Right ventricle myocardium superior (tissue), 1 donor: ENCODE results near the gene ASCC2. TPM values are rescaled to one million over a fixed set of nuclear protein-coding genes. Genes with fewer than 3 reads are reported as not detected.
A peak's percentile ranks its signal among the peaks of the same experiment; 100 is the strongest.
"Not testable (repeated sequence)": the region's sequence is repeated elsewhere in the genome, so short reads cannot be mapped to it uniquely, and the experiment has no call there.

Experiments
- ATAC-seq: fragments of 200-7000 bp; cut with Tn5 transposase; one replicate; pipeline ENCODE4 v1.9.1; 2020; ENCODE audit warnings: mild to moderate bottlenecking; ENCODE audit not compliant: poor library complexity
- DNase-seq: peaks from one replicate; pipeline ENCODE4 v3.0.0-alpha.2; 2020
- intact Hi-C: fragments of 100-400 bp; cut with DNase I; formaldehyde crosslinking; loops from one replicate; pipeline ENCODE4 v1.11.2; 2022
- long read RNA-seq: library from polyadenylated mRNA; unstranded; transcript quantifications from one replicate; pipeline ENCODE4 v2.0.0, GENCODE V29; 2021
- total RNA-seq: library from RNA; stranded (reverse); fragmentation: NEBNext Ultra II Directional; extraction: Animal tissue kit (Norgen Biotek cat#: 25700); gene quantifications from one replicate; pipeline ENCODE4 v1.2.1, GENCODE V29; 2021
- donor health status: DM: no; HTN: yes; CAD: no; lungs with severe emphysema.

ASCC2 gene, protein sequence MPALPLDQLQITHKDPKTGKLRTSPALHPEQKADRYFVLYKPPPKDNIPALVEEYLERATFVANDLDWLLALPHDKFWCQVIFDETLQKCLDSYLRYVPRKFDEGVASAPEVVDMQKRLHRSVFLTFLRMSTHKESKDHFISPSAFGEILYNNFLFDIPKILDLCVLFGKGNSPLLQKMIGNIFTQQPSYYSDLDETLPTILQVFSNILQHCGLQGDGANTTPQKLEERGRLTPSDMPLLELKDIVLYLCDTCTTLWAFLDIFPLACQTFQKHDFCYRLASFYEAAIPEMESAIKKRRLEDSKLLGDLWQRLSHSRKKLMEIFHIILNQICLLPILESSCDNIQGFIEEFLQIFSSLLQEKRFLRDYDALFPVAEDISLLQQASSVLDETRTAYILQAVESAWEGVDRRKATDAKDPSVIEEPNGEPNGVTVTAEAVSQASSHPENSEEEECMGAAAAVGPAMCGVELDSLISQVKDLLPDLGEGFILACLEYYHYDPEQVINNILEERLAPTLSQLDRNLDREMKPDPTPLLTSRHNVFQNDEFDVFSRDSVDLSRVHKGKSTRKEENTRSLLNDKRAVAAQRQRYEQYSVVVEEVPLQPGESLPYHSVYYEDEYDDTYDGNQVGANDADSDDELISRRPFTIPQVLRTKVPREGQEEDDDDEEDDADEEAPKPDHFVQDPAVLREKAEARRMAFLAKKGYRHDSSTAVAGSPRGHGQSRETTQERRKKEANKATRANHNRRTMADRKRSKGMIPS
- 28.5 TPM for total RNA-seq
- long read RNA-seq, transcript ASCC2-202 (21 exons, 2,823 nt) = minor isoform, 11 of 147 reads
- long read RNA-seq, transcript ASCC2-201 (20 exons, 2,793 nt) = major isoform, 48 of 147 reads
- long read RNA-seq, partial matches to known transcripts = 24 of 147 reads
- long read RNA-seq, other reads (novel, unspliced or antisense) = 64 of 147 reads

- DNase-seq (peak; percentile 100), ATAC-seq (peak; percentile 99)
- intact Hi-C loops = loop anchor here (10.0 kb wide), 1 partner anchor 73 kb away; the partner anchor contains the start of genes UQCR10 and ZMAT5
Observed at GRCh38 chr22:29837741-29838598, at the start of gene ASCC2. Gene ASCC2, minus strand, starts transcription at chr22:29838274. Its CDS starts 5,949 bp downstream, at chr22:29832325.

DNA sequence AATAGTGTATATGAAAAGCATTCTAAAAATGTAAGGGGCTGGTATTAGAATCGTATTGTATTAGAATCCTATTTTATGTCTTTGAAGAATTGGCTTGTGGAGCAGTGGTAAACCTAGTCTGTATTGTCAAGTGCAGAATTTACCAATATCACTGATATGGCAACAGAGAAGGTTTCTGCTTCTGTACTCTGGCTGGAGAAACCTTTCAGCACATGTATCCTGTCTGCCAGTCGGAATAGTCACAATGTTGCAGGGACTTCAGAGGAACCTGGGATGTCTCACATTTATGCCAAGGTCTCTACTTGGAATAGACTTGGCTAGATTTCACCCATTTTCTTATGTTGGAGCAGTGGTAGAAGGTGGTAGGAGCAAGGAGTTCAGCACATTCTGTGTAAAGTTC lies 49.3 kb upstream of the ASCC2 start:
- DNase-seq (no peak), ATAC-seq (no peak)
- intact Hi-C loops = no loop called here

DNA sequence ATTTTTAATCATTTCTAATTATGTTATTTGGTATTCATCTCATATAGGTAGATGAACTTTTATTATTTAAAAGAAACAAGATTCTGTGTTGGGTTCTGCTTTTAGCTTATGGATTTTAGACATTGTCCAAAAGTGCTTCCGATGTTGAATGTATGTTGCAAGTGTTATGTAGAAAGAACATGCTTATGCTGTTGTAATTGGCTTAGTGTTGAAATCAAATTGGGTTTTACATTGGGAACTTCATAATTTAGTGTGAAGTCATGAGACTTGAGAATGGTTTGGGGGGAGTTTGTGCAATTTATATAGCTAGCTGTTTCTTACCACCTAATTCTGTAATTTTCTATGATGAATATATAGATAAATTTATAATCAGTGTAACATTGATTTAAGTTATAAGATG lies 48.5 kb upstream of the ASCC2 start:
- DNase-seq (no peak), ATAC-seq (no peak)
- intact Hi-C loops = no loop called here

- DNase-seq = no peak
- intact Hi-C loops = no loop called here
Observed at GRCh38 chr22:29885610-29886009, 47.5 kb upstream of the ASCC2 start.

GRCh38 chr22:29883775-29884097 lies 45.7 kb upstream of the ASCC2 start:
- DNase-seq (no peak), ATAC-seq (no peak)
- intact Hi-C loops = no loop called here

More at GRCh38 chr22:29885610-29886009, 47.5 kb upstream of the ASCC2 start:
- no peak for ATAC-seq

GRCh38 chr22:29883045-29883774 lies 45.1 kb upstream of the ASCC2 start, which contains the start of gene MTMR3:
Gene MTMR3, plus strand, starts transcription at chr22:29883174. Its CDS starts 87,886 bp downstream, at chr22:29971060.
- DNase-seq (peak; percentile 97), ATAC-seq (peak; percentile 93)
- intact Hi-C loops = no loop called here

DNA sequence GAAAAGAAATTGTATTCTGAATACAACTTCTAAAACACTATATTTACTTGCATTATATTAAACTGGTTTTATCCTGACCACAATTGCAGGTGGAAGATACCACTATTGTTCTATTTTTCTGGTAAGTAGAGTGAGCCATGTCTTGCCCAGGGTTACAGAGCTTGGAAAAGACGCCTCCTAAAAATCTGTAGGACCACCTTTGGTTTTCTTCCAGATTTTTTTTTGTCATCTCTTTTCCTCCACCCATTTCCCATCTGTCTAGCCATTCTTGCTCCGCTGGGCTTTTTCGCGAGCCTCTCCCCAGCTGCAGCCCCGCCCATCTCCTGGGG lies 44.6 kb upstream of the ASCC2 start:
- no peak for DNase-seq
- no peak for ATAC-seq
- intact Hi-C loops = no loop called here

- DNase-seq (no peak), ATAC-seq (no peak)
- intact Hi-C loops = no loop called here
Observed at GRCh38 chr22:29879753-29880152, 41.7 kb upstream of the ASCC2 start.

DNA sequence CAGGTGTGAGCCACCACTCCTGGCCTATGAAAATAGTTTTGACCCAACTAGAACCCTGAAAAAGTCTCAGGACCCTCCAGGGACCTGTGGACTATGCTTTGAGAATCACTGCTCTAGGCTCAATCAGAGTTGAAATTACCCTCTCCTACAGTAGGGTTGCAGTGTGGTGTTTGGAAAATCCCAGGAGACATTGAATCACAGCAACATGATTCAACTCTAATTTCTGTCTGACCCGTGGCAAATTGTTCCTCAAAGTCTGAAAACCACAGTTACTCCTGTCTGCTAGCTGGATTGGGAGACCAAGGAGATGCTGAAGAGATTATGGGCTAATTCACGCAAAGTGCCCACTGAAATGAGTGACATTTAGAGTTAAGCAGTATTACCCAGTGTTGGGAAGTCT lies 39.5 kb upstream of the ASCC2 start:
- intact Hi-C loops = no loop called here
- ATAC-seq (no peak), DNase-seq (no peak)

- DNase-seq (no peak), ATAC-seq (no peak)
- intact Hi-C loops = no loop called here
Observed at GRCh38 chr22:29873943-29874342, 35.9 kb upstream of the ASCC2 start.

GRCh38 chr22:29872989-29873388 lies 34.9 kb upstream of the ASCC2 start:
- ATAC-seq = peak; percentile 24
- DNase-seq = no peak
- intact Hi-C loops = no loop called here

DNA sequence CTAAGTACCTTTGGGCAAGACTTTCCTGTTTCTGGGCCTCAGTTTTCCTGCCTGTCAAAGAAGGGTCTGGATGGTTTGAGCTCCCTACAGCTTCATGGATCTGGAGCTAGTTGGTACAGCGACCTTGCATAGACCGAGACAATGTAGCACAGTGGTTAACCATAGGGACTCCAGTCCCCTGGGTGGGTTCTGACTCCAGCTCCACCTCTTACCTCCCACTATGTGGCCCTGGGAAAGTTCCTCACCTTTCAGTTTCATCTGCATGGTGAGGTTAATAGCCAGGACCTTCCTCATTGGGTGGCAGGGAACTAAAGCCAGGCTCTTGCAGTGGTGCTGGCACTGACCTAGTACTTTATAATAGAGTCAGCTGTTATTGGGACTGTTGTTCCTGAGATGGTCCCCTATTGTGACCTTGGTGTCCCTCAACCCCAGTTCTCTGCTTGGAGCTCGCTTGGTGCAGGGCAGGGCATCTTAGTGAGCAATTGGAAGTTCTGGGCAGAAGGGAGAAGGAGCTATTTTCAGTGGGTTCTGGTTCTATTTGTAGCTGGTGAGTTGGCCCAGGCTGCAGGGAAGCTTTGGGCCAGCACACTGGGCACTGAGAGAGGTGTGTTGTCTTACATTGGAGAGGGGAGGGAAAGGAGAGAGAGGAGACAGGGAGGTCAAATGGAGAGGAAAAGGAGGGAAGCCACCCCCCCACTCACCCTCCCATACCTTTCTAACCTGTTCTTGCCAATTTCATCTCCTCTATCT lies 34.2 kb upstream of the ASCC2 start:
- ATAC-seq = peak; percentile 88
- intact Hi-C loops = no loop called here
- no peak for DNase-seq

GRCh38 chr22:29871684-29872083 lies 33.6 kb upstream of the ASCC2 start:
- peak; percentile 21 for ATAC-seq
- no peak for DNase-seq
- intact Hi-C loops = no loop called here

- DNase-seq (no peak), ATAC-seq (no peak)
- intact Hi-C loops = no loop called here
Observed at GRCh38 chr22:29870574-29870973, 32.5 kb upstream of the ASCC2 start.

- intact Hi-C loops = no loop called here
- no peak for DNase-seq
- ATAC-seq = no peak
Observed at GRCh38 chr22:29867851-29868250, 29.8 kb upstream of the ASCC2 start.

DNA sequence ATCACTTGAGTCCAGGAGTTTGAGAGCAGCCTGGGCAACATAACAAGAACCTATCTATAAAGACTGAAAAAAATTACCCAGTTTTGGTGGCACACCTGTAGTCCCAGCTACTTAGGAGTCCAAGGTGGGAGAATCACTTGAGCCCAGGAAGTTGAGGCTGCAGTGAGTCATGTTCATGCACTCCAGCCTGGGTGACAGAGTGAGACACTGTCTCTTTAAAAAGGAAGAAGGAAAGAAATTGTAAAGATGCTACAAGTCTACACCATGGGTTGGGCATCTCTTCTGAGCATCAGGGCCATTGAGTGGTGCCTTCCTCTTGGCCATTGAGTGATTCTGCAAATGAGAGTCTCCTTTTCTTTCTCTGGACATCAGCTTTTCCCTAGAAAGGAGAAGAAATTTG lies 29.2 kb upstream of the ASCC2 start:
- intact Hi-C loops = no loop called here
- ATAC-seq = no peak
- no peak for DNase-seq

- DNase-seq, intact Hi-C loops, ATAC-seq: not testable (repeated sequence)
Observed at GRCh38 chr22:29865572-29865971, 27.5 kb upstream of the ASCC2 start.
